Sciatic nerve (tissue), 2 donors: ENCODE results near the gene DENND1B. TPM values are rescaled to one million over a fixed set of nuclear protein-coding genes. Genes with fewer than 3 reads are reported as not detected.
A peak's percentile ranks its signal among the peaks of the same experiment; 100 is the strongest.

Source experiments
- ATAC-seq: fragments of 200-7000 bp; cut with Tn5 transposase; one replicate; pipeline ENCODE4 v1.9.1; 2020; ENCODE audit warnings: mild to moderate bottlenecking, moderate library complexity
- DNase-seq: peaks from one replicate; pipeline ENCODE4 v3.0.0-alpha.2; 2020; ENCODE audit warnings: low spot score
- intact Hi-C: fragments of 100-400 bp; cut with DNase I; formaldehyde crosslinking; loops from one replicate; pipeline ENCODE4 v1.14.2; 2022
- total RNA-seq: library from RNA; stranded (reverse); fragmentation: NEBNext Ultra II Directional; extraction: Animal tissue kit (Norgen Biotek cat#: 25700); gene quantifications from one replicate; pipeline ENCODE4 v1.2.1, GENCODE V29; 2021
- donor health status: DM: no; HTN: no; CAD: no.
- donor health status: DM: no; HTN: no; CAD: no.

DENND1B gene
- total RNA-seq, 1 donor from 2014 or later = 16.6 TPM

GRCh38 chr1:197663162-197663953, 111.9 kb downstream of the DENND1B start:
- DNase-seq (no peak), ATAC-seq (no peak)
- intact Hi-C loops = no loop called here

- ATAC-seq (no peak), DNase-seq (no peak)
- intact Hi-C loops = no loop called here
Observed at GRCh38 chr1:197660389-197660788, 114.9 kb downstream of the DENND1B start.

GRCh38 chr1:197659171-197659570, 116.1 kb downstream of the DENND1B start:
- no peak for ATAC-seq
- no peak for DNase-seq
- intact Hi-C loops = no loop called here

- DNase-seq (no peak), ATAC-seq (no peak)
- intact Hi-C loops = no loop called here
Observed at GRCh38 chr1:197649188-197649587, 126.1 kb downstream of the DENND1B start.

- ATAC-seq (no peak), DNase-seq (no peak)
- intact Hi-C loops = no loop called here
Observed at GRCh38 chr1:197638316-197638715, 137.0 kb downstream of the DENND1B start.

- no peak for DNase-seq
- intact Hi-C loops = no loop called here
- ATAC-seq = no peak
Observed at GRCh38 chr1:197637406-197637805, 137.9 kb downstream of the DENND1B start.

GRCh38 chr1:197633447-197634078, 141.7 kb downstream of the DENND1B start:
- ATAC-seq (no peak), DNase-seq (no peak)
- intact Hi-C loops = no loop called here

- intact Hi-C loops = no loop called here
- no peak for DNase-seq
- ATAC-seq = no peak
Observed at GRCh38 chr1:197632651-197633050, 142.6 kb downstream of the DENND1B start.

- intact Hi-C loops = no loop called here
Observed at GRCh38 chr1:197632005-197632404, 143.3 kb downstream of the DENND1B start.

GRCh38 chr1:197622371-197622770, 152.9 kb downstream of the DENND1B start:
- DNase-seq = no peak
- ATAC-seq = no peak
- intact Hi-C loops = no loop called here

More at GRCh38 chr1:197632005-197632404, 143.3 kb downstream of the DENND1B start:
- ATAC-seq (no peak), DNase-seq (no peak)

GRCh38 chr1:197621761-197622160, 153.5 kb downstream of the DENND1B start:
- ATAC-seq (no peak), DNase-seq (no peak)
- intact Hi-C loops = no loop called here

GRCh38 chr1:197620714-197621163, 154.5 kb downstream of the DENND1B start:
- DNase-seq = no peak
- no peak for ATAC-seq
- intact Hi-C loops = no loop called here

- intact Hi-C loops = loop anchor here (10.0 kb wide), 1 partner anchor 306 kb away; no protein-coding TSS in a partner anchor
- no peak for ATAC-seq
- no peak for DNase-seq
Observed at GRCh38 chr1:197619008-197619640, 156.2 kb downstream of the DENND1B start.

GRCh38 chr1:197618061-197618460, 157.2 kb downstream of the DENND1B start:
- DNase-seq (no peak), ATAC-seq (no peak)
- intact Hi-C loops = loop anchor here (10.0 kb wide), 1 partner anchor 307 kb away; no protein-coding TSS in a partner anchor

GRCh38 chr1:197615693-197616011, 159.6 kb downstream of the DENND1B start:
- no peak for ATAC-seq
- no peak for DNase-seq
- intact Hi-C loops = loop anchor here (10.0 kb wide), 1 partner anchor 309 kb away; no protein-coding TSS in a partner anchor

GRCh38 chr1:197614916-197615692, 160.2 kb downstream of the DENND1B start:
- intact Hi-C loops = loop anchor here (10.0 kb wide), 1 partner anchor 310 kb away; no protein-coding TSS in a partner anchor
- DNase-seq (no peak), ATAC-seq (peak; percentile 71)

GRCh38 chr1:197606168-197606845, 169.0 kb downstream of the DENND1B start:
- intact Hi-C loops = no loop called here
- DNase-seq (no peak), ATAC-seq (no peak)

- no peak for DNase-seq
- intact Hi-C loops = no loop called here
- no peak for ATAC-seq
Observed at GRCh38 chr1:197604302-197604701, 171.0 kb downstream of the DENND1B start.

GRCh38 chr1:197600751-197601150, 174.5 kb downstream of the DENND1B start:
- DNase-seq (no peak), ATAC-seq (no peak)
- intact Hi-C loops = no loop called here
